Measurements from ENCODE around the gene ANKS4B. TPM values are rescaled to one million over a fixed set of nuclear protein-coding genes. Genes with fewer than 3 reads are reported as not detected.
"Not testable (repeated sequence)": the region's sequence is repeated elsewhere in the genome, so short reads cannot be mapped to it uniquely, and the experiment has no call there.

Gene ANKS4B
- total RNA-seq, 1 donor from 2014 or later, result not detected

DNA sequence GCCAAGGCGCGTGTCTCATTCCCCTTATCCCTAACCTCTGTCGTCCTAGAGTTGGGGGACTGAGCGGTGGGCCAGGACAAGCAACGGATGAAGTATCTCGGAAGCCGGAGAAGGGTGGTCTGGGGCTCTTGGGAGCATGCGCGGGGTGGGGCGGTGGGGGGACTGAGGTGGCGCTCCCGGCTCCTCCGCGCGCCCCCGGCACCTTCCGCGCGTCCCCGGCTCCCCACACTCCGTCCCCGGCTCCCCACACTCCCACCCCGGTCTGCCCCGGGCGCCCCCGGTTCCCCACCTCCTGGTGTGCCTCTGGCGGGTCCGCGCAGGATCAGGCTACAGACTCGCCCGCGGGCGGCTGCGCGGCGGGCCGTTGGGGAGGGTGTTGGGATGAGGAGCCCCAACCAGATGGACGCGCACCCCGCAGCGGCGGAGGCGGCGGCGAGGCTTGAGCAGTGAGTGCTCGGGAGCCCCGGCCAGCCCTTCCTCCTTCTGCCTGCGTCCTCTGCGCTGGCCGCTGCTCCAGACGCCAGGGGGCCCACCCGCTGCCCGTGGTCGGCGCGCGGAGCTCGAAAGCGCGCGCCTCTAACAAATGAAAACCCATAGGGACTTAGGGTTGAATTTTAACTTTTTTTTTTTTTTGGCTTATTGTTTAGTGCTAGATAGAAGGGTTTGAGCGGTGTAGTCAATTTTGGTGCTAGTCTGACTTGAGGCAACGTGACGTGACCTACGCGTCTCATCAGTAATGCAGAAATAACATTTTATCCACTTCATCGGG lies 50.2 kb downstream of the ANKS4B start:
- no peaks in the 10 kb centered on the region for H3K36me3 ChIP-seq (ENCODE audit: insufficient read depth, low read length)
- peaks cover 28% of the 10 kb centered on the region for H3K27me3 Mint-ChIP-seq (ENCODE audit: low read depth, unreplicated experiment)
- H3K4me3 Mint-ChIP-seq (ENCODE audit: unreplicated experiment), result peak overlapping the region; percentile 81
- H3K4me3 ChIP-seq (ENCODE audit: insufficient read depth, low read depth, low read length), result peak overlapping the region; percentile 53
- peaks cover 43% of the 10 kb centered on the region for H3K27me3 ChIP-seq (ENCODE audit: insufficient read depth, low read length)
- FAIRE-seq (no peak), DNase-seq (ENCODE audit: low read depth) (peak; percentile 35)
- H3K36me3 Mint-ChIP-seq (ENCODE audit: low read depth, unreplicated experiment), result no peaks in the 10 kb centered on the region
- H2AFZ ChIP-seq (ENCODE audit: low read depth, low read length), result peak overlapping the region; percentile 45
- H3K9me3 Mint-ChIP-seq (ENCODE audit: unreplicated experiment), result peaks cover 4% of the 10 kb centered on the region
- H4K20me1 ChIP-seq (ENCODE audit: insufficient read depth, low read length), result no peaks in the 10 kb centered on the region
- TF ChIP-seq, protein P1, sequence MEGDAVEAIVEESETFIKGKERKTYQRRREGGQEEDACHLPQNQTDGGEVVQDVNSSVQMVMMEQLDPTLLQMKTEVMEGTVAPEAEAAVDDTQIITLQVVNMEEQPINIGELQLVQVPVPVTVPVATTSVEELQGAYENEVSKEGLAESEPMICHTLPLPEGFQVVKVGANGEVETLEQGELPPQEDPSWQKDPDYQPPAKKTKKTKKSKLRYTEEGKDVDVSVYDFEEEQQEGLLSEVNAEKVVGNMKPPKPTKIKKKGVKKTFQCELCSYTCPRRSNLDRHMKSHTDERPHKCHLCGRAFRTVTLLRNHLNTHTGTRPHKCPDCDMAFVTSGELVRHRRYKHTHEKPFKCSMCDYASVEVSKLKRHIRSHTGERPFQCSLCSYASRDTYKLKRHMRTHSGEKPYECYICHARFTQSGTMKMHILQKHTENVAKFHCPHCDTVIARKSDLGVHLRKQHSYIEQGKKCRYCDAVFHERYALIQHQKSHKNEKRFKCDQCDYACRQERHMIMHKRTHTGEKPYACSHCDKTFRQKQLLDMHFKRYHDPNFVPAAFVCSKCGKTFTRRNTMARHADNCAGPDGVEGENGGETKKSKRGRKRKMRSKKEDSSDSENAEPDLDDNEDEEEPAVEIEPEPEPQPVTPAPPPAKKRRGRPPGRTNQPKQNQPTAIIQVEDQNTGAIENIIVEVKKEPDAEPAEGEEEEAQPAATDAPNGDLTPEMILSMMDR (IDR thresholded peaks at IDR 0.05; ENCODE audit: insufficient read depth, low read depth, low read length), result no peak
- peak; percentile 27 for TF ChIP-seq EZH2 (IDR thresholded peaks at IDR 0.05; ENCODE audit: insufficient read depth, low read length)
- H3K4me1 Mint-ChIP-seq (ENCODE audit: low read depth, unreplicated experiment), result no peaks in the 10 kb centered on the region
- peak overlapping the region; percentile 84 for H3K4me2 ChIP-seq (ENCODE audit: low read length)
- H3K9ac ChIP-seq (ENCODE audit: low read length), result no peak overlapping the region
- no peaks in the 10 kb centered on the region for H3K9me3 ChIP-seq (ENCODE audit: insufficient read depth, low read depth, low read length)
- no peaks in the 10 kb centered on the region for H3K79me2 ChIP-seq (ENCODE audit: insufficient read depth, low read length)
- H3K27ac ChIP-seq (ENCODE audit: low read depth, low read length), result no peak overlapping the region
- H3K4me1 ChIP-seq (ENCODE audit: insufficient read depth, low read length), result peaks cover 2% of the 10 kb centered on the region
- H3K27ac Mint-ChIP-seq (ENCODE audit: unreplicated experiment), result no peak overlapping the region

DNA sequence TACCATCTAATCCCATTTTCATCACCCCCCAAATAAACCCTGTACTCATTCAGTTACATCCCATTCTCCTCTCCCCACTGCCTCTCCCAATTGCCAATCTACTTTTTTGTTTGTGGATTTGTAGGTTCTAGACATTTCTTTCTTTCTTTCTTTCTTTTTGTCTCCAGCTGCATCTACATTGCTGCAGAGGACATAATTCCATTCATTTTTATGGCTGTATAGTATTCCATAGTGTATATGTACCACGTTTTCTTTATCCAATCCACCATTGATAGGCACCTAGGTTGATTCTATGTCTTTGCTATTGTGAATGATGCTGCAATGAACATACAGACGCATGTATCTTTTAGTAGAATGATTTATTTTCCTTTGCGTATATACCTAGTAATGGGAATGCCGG lies 50.9 kb downstream of the ANKS4B start:
- no peaks in the 10 kb centered on the region for H3K36me3 Mint-ChIP-seq (ENCODE audit: low read depth, unreplicated experiment)
- H3K27ac Mint-ChIP-seq (ENCODE audit: unreplicated experiment), result no peak overlapping the region
- peaks cover 2% of the 10 kb centered on the region for H3K4me1 ChIP-seq (ENCODE audit: insufficient read depth, low read length)
- H3K4me2 ChIP-seq (ENCODE audit: low read length), result peak overlapping the region; percentile 84
- no peak for DNase-seq (ENCODE audit: low read depth)
- no peak overlapping the region for H2AFZ ChIP-seq (ENCODE audit: low read depth, low read length)
- no peak overlapping the region for H3K9ac ChIP-seq (ENCODE audit: low read length)
- no peaks in the 10 kb centered on the region for H3K79me2 ChIP-seq (ENCODE audit: insufficient read depth, low read length)
- peaks cover 22% of the 10 kb centered on the region for H3K27me3 Mint-ChIP-seq (ENCODE audit: low read depth, unreplicated experiment)
- TF ChIP-seq EZH2 (IDR thresholded peaks at IDR 0.05; ENCODE audit: insufficient read depth, low read length), result no peak
- TF ChIP-seq, protein P1 (IDR thresholded peaks at IDR 0.05; ENCODE audit: insufficient read depth, low read depth, low read length), result no peak
- H3K36me3 ChIP-seq (ENCODE audit: insufficient read depth, low read length), result no peaks in the 10 kb centered on the region
- no peak overlapping the region for H3K27ac ChIP-seq (ENCODE audit: low read depth, low read length)
- H3K4me1 Mint-ChIP-seq (ENCODE audit: low read depth, unreplicated experiment), result no peaks in the 10 kb centered on the region
- no peak for FAIRE-seq
- no peaks in the 10 kb centered on the region for H4K20me1 ChIP-seq (ENCODE audit: insufficient read depth, low read length)
- H3K4me3 Mint-ChIP-seq (ENCODE audit: unreplicated experiment), result peak overlapping the region; percentile 81
- no peaks in the 10 kb centered on the region for H3K9me3 ChIP-seq (ENCODE audit: insufficient read depth, low read depth, low read length)
- peaks cover 36% of the 10 kb centered on the region for H3K27me3 ChIP-seq (ENCODE audit: insufficient read depth, low read length)
- H3K9me3 Mint-ChIP-seq (ENCODE audit: unreplicated experiment), result peaks cover 4% of the 10 kb centered on the region
- no peak overlapping the region for H3K4me3 ChIP-seq (ENCODE audit: insufficient read depth, low read depth, low read length)

DNA sequence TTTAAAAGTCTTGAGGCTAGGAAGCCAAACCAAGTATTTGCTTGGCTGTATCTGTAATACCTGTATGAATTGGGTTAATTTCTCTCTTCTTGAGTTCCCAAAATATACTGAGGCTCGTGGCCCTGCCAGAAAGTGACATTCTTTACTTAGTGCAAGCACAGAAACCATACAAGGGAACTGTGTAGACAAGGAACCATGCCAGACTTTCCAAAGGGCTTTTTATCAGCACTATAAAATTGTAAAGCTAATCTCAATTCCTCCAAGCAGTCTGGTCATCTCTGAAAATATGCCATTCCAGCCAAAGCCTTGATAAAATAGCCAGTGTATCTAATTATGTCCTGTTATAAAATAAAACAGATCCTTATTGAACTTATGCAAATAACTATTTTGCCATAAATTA lies 51.8 kb downstream of the ANKS4B start:
- Histone ChIP-seq H2AFZ (ENCODE audit: low read depth, low read length) (no peak overlapping the region), H3K9ac (ENCODE audit: low read length) (no peak overlapping the region), H3K4me3 (ENCODE audit: insufficient read depth, low read depth, low read length) (no peak overlapping the region), H3K27ac (ENCODE audit: low read depth, low read length) (no peak overlapping the region), H3K36me3 (ENCODE audit: insufficient read depth, low read length) (no peaks in the 10 kb centered on the region), H3K4me1 (ENCODE audit: insufficient read depth, low read length) (peaks cover 2% of the 10 kb centered on the region), H3K27me3 (ENCODE audit: insufficient read depth, low read length) (peaks cover 33% of the 10 kb centered on the region), H3K79me2 (ENCODE audit: insufficient read depth, low read length) (no peaks in the 10 kb centered on the region), H3K4me2 (ENCODE audit: low read length) (no peak overlapping the region), H3K9me3 (ENCODE audit: insufficient read depth, low read depth, low read length) (no peaks in the 10 kb centered on the region), H4K20me1 (ENCODE audit: insufficient read depth, low read length) (no peaks in the 10 kb centered on the region)
- no peak overlapping the region for H3K4me3 Mint-ChIP-seq (ENCODE audit: unreplicated experiment)
- H3K4me1 Mint-ChIP-seq (ENCODE audit: low read depth, unreplicated experiment), result no peaks in the 10 kb centered on the region
- peaks cover 20% of the 10 kb centered on the region for H3K27me3 Mint-ChIP-seq (ENCODE audit: low read depth, unreplicated experiment)
- no peak overlapping the region for H3K27ac Mint-ChIP-seq (ENCODE audit: unreplicated experiment)
- TF ChIP-seq, protein P1 (IDR thresholded peaks at IDR 0.05; ENCODE audit: insufficient read depth, low read depth, low read length), result no peak
- TF ChIP-seq EZH2 (IDR thresholded peaks at IDR 0.05; ENCODE audit: insufficient read depth, low read length), result no peak
- FAIRE-seq, result no peak
- H3K36me3 Mint-ChIP-seq (ENCODE audit: low read depth, unreplicated experiment), result no peaks in the 10 kb centered on the region
- DNase-seq (ENCODE audit: low read depth), result no peak
- H3K9me3 Mint-ChIP-seq (ENCODE audit: unreplicated experiment), result peaks cover 4% of the 10 kb centered on the region

- H3K27ac Mint-ChIP-seq (ENCODE audit: unreplicated experiment); H3K36me3 Mint-ChIP-seq (ENCODE audit: low read depth, unreplicated experiment); H3K9me3 ChIP-seq (ENCODE audit: insufficient read depth, low read depth, low read length); DNase-seq (ENCODE audit: low read depth); H3K36me3 ChIP-seq (ENCODE audit: insufficient read depth, low read length); H3K4me2 ChIP-seq (ENCODE audit: low read length); H3K79me2 ChIP-seq (ENCODE audit: insufficient read depth, low read length); FAIRE-seq; H3K4me3 ChIP-seq (ENCODE audit: insufficient read depth, low read depth, low read length); H3K9ac ChIP-seq (ENCODE audit: low read length); H3K4me3 Mint-ChIP-seq (ENCODE audit: unreplicated experiment); H3K4me1 Mint-ChIP-seq (ENCODE audit: low read depth, unreplicated experiment); H3K27ac ChIP-seq (ENCODE audit: low read depth, low read length); H3K9me3 Mint-ChIP-seq (ENCODE audit: unreplicated experiment); H3K4me1 ChIP-seq (ENCODE audit: insufficient read depth, low read length); H4K20me1 ChIP-seq (ENCODE audit: insufficient read depth, low read length); H2AFZ ChIP-seq (ENCODE audit: low read depth, low read length): not testable (repeated sequence)
- peaks cover 28% of the 10 kb centered on the region for H3K27me3 Mint-ChIP-seq (ENCODE audit: low read depth, unreplicated experiment)
- peaks cover 17% of the 10 kb centered on the region for H3K27me3 ChIP-seq (ENCODE audit: insufficient read depth, low read length)
Observed at GRCh38 chr16:21289789-21290188, 56.3 kb downstream of the ANKS4B start.
